Ramos (cell line): ENCODE data around the gene SLCO3A1.

Experiments used
- in situ Hi-C: fragments of 300-500 bp; cut with MboI; formaldehyde crosslinking; loops from one replicate; pipeline ENCODE4 v1.14.3; 2022; ENCODE audit warnings: low sequenced_read_pairs; ENCODE audit not compliant: unreplicated experiment

SLCO3A1 gene

DNA sequence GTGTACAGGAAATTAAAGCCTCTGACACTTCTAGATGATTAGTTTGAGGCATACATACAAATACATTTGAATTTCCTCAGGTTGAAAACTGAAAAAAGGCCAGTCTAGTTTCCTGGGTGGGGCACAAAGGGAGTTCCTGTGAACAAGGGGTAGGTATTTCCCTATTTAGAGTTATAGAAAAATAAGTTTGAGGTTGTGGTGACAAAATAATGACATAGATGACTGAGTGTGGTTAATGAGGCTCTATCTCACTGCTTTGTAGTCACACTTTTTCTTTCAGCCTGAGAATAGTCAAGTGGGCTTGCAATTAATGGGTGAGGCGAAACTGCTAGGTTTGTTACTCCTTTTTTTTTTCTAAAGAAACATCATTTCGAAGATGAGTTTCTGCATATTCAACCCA lies 4.3 kb downstream of the SLCO3A1 start:
- in situ Hi-C loops, result no loop called here

DNA sequence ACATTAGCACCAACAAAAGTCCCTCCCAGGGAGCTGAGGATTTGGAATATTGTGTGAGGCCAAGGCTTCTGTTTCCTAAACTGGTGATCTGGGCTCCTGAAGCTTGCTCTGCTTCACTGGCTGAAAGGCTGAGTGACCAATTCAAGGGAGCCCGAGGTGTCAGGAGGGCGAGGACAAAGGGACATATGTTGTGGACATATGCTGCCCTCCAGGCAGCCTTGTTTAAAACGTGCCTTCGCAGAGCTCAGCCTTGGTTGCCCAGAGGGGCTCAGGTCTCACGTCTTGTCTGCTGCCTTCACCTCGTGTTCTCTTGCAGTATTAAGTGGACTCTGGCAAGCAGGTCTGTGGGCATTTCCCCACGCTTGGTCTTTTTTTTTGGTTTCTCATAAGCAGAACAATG lies 7.0 kb downstream of the SLCO3A1 start:
- in situ Hi-C loops, result no loop called here

DNA sequence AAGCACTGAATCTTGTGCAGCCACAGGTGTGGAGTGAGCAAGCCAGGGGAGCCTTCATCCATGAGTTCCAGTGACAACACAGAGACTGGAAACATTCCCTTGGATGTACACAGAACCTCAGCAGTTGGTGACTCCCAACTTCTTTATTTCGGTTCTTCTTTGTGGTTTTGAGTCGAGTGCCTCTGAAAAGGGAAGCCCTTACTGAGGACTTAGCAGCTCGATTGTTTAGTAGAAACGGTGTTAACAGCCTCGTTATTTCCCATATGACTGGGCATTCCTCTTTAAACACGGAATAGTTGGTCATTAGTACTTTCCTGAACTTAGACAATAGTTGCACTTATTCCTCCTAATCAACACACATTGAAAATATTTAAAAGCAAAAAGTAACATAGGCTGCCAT lies 7.7 kb downstream of the SLCO3A1 start:
- in situ Hi-C loops, result no loop called here

DNA sequence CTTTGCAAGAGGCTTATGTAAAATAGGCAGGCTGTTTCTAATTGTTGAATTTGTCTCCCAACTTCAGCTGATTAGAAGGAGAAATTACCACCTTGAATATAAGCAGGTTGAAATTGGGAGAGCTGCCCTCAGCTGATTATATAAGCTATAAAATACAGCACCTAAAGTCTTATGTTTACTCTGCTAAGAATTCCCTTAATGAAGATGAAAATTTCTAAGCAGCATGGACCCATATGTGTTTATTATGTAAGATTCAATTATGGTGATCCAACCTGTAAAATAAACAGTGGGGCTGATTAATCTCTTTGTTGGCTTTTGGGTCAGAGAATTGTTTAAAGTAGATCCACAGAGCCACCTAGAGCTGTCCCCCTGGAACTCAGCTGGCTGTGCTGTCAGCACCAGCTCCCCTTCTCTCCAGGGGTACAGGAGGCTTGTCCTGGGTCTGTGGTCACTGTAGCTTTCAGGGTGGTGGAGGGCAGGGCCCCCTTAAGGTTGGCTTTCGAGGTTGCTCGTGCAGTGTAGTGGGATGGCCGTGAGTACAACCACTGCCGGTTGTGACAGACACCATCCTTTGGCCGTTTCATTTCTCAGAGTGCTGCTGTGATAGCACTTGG lies 9.5 kb downstream of the SLCO3A1 start:
- in situ Hi-C loops, result no loop called here

DNA sequence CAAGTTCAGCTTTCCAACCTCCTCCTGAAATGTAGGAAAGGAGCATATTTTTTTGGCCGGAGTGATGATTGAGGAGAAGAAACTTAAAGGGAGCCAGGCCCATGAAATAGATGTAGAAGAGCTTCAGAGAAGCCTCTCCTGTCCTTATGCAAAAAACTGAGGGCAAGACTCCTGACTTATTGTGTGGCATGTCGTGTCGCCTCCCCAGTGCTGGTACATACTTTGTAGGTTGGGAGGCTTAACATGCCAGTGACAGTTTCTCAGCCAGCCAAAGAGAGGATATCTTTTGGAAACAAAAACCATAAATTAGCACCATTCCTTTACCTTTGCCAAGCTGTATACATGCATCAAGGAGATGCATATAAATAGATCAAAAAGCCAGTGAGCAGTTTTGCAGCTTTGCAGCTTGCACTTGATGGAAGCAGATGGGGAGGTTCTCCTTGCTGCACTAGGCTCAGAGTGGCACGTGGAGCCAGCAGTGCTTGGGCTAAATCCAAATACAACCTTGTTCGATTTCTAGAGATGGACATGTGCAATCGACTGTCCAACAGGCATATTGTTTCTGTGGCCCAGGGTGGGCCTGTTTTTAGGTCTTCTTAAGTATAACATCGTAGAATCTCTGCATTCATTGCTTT lies 10.2 kb downstream of the SLCO3A1 start:
- in situ Hi-C loops, result no loop called here

DNA sequence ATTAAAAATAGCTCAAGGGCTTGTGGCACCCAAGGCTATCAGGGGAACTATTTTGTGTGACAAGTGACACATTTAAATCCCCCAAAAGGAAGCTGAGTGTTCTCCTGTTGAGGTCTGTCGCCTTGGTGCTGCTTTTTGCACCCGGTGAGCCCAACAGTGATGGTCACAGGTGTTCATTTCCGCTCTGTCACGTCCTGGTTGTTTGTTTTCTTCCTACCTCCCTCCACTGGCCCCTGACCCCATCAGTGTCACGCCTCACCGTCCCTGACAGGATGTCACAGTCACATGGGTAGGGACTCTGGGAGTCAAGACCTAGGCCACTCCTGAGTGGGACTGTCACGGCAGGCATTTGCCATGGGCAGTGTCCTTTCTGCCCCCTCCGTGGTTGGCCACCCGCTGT lies 11.2 kb downstream of the SLCO3A1 start:
- in situ Hi-C loops, result no loop called here

DNA sequence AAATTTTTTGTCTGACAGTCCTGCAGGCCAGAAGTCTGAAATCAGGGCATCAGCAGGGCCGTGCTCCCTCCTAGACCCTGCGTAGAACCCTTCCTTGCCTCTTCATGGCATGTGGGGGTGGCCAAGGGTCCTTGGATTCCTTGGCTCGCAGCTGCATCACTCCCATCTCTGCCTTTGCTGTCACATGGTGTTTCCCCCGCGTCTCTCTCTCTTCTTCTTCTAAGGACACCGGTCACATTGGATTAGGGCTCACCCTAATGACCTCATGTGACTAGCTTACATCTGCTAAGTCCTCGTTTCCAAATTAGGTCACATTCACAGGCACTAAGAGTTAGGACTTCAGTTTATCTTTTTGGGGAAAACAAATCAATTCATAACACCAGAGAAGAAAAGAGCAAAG lies 12.0 kb downstream of the SLCO3A1 start:
- in situ Hi-C loops, result no loop called here

DNA sequence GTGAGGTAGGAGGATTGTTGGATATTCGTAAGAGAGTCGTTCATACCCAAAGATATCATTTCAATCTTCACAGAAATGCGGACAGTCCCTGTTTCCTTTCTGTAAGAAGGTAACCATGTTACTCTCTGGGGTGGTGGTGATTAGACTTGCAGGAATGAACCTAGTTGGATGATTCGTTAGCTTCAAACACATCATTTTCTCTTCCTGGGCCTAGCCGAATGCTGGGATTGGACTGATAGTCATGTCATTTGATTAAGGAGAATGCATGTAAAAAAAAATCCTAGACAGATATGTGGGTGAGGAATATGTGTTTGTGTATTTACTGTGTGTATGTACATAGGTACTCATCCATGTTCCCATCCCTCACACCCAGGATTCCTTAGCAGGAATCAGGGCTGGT lies 12.4 kb downstream of the SLCO3A1 start:
- in situ Hi-C loops, result no loop called here

DNA sequence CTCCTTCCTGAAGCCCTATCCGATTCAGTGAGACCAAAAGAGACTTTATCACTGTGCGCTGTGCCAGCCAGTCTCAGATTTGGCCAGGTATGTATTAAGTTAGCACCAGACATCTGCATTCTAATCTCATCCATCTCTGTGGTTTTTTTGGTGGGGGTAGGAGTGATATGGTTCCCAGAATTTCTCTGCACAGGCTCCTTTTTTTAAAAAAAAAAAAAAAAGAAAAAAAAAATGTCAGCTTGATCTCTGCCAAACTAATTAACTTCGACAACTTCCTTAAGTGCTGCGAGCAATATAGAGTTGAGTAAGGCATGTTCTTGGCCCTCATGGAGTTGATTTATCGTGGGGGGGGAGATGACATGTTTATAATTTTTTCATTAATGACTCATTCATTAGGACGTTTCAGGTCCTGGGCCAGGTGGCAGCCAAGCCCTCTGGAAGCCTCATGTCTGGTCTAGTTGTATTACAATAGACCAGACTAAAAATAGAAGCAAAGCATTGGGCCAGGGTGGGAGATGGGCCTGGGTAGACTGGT lies 12.9 kb downstream of the SLCO3A1 start:
- in situ Hi-C loops, result no loop called here

DNA sequence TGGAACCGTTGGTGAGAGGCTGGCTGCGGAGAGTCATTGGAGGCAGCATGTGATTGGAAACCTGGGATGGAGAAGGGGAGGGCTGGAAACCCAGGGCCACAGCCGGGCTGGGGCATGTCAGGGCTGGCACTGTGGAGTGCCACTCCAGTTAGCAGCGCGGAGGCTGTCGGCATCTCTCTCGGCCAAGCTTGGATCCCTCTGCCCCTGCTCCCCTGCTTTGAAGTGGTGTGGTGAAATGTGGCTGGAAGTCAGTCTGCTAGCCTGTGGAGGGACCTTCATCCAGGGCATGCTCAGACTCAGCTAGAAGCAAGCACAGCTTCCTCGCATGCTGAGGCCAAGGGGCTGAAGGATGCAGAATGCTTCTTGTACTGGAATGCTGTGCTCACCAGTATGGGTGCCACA lies 13.5 kb downstream of the SLCO3A1 start:
- in situ Hi-C loops, result no loop called here

DNA sequence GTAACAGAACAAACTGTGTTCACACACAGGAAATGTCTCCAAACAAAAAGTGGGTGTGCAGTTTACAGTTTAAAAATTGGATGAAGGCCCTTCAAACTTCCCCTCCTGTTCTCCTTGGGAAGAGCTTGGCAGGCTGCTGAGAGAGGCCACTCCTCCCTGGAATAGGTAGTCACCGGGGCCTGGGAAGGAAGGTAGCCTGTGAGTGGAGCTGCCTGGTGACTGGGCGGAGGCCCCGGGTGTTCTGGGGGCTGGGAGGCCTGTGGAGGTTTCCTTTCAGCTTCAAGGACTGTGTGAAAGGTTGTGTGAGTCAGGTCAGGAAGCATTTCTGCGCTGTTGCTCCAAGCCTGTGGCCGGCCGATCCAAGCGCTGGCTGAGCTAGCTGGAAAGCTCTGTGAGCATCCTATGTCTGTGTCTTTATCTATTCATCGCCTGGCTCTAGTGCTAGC lies 14.1 kb downstream of the SLCO3A1 start:
- in situ Hi-C loops, result no loop called here

DNA sequence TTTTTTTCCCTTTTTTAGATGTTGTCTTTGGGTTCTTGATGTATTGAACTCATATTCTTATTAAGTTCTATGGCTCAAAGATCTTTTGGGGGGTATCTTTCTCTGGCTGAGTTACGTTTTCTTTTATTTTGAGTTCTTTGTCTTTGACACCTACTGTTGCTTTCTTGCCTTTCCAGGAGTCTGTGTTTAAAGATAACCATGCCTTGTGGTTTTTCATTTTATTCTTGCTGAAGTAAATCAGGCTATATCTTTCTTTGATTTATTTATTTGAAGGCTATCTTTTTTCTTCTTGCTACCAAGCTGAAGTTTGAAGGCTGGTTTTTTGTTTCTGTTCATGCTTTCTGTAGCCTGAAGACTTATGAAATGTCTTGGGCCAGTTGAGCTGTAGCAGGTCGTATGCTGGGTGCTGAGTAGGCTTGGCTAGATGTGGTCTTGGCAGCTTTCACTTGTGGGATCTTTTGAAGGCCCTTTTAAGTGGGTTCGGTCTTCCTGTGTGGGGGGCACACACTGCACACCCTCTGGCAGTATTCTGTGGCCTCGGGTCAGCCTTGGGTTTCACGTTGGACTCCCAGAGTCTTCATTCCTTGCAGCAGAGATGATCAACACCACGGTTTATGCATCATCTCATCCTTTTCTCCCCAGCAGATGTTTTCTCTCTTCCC lies 17.5 kb downstream of the SLCO3A1 start:
- in situ Hi-C loops, result no loop called here

DNA sequence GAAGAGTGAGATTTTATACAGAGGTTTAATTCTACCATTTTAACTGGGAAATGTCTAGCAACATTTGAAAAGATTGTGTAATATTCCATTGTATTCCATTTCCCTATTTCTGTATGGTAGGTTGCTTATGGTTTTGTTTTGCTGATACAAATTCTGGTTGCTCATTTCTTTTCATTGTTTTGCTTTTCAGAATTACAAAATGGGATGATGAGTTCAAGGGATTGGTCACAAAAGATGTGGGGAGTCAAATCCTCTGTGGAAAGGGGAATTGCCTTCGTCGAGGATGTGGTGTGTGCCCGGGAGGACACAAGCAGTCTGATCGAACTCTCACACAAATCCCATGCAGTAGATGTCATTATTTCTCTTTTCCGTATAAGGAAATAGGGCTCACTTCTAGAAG lies 18.3 kb downstream of the SLCO3A1 start:
- in situ Hi-C loops, result no loop called here

DNA sequence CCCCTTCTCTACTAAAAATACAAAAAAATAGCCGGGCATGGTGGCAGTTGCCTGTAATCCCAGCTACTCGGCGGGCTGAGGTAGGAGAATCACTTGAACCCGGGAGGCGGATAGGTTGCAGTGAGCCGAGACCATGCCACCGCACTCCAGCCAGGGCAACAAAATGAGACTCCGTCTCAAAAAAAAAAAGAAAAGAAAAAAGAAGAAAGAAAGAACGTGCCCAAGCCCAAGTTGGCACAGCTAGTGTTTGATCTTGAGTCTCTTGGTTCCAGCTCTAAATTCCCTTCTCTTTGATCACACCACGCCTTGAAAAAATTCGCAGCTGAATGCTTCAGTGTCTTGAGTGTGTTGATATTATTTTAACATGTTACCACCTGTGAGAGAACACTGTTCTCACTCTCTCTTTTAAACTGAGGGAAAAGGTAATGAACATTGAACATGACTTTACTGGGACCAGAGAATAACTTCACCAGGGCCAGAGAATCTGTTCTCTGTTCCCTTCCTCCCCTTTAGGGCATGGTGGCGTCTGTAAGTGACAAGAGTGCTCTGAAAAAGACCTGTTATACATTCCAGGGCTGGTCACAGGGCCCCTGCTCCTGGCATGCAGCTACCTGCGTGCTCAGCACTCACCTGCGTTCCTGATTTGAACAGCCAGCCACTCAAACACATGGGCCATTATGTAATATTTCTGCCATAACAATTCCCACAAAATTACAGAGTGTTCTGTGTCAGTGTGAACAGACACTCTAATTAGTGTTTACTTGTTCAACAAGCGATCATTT lies 19.0 kb downstream of the SLCO3A1 start:
- in situ Hi-C loops, result no loop called here

DNA sequence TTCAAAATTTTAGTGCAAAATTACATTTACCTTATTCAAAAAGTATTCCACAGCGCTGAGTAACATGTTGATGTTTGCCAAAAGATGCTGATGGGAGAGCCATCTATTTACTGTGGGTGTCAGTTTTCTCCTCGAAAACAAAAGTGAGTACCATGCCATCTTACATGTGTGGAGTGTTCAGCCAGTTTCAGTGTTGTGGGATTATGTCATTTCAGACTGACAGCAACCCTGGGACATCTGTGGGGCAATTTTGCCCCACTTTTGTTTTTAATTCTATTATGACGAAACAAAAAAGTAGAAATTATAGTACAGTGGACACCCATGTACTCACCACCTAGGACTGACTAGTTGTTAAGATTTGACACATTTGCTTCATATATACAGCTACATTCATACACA lies 19.6 kb downstream of the SLCO3A1 start:
- in situ Hi-C loops, result no loop called here

DNA sequence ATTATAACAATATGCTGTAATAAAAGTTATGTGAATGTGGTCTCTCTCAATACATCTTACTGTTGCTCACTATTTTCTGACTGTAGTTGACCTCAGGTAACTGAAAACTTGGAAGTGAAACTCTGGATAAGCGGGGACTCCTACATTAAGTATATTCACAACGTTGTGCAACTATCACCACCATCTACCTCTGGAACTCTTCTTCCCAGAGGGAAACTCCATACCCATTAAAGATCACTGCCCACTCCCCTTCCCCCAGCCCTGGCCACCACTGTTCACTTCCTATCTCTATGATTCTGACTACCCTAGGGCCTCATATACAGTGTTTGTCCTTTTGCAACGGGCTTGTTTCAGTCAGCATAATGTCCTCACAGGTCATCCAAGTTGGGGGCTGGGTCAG lies 20.7 kb downstream of the SLCO3A1 start:
- in situ Hi-C loops, result no loop called here

DNA sequence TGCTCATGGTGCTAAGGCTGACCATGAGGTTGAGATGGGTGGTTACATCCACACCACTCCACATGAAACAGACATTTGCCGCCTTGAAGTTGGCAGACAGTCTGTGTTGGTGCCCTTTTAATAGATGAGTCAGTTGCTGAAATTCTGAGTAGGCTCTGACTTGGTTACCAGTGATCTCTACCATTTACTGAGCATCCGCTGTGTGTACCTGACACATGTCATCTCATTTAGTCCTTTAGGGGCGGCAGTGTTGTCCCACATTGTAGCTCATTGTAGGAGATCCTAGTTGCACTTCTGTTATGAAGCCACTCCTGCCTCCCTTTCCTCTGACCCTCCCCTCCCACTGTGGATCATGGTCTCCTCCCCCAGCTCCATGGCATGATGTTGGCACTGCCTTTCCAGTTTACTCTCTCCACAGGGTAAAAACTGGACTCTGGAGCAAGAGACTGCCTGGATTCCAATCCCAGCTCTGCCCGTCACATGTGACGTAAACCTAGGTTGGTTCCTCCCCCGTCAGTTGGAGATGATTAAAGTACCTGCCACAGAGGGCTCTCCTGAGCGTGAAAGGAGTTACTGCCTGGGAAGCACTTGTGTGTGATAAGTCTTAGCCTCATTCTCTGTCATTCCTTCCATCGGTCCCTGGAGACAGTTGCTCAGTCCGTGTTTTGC lies 21.6 kb downstream of the SLCO3A1 start:
- in situ Hi-C loops, result no loop called here

DNA sequence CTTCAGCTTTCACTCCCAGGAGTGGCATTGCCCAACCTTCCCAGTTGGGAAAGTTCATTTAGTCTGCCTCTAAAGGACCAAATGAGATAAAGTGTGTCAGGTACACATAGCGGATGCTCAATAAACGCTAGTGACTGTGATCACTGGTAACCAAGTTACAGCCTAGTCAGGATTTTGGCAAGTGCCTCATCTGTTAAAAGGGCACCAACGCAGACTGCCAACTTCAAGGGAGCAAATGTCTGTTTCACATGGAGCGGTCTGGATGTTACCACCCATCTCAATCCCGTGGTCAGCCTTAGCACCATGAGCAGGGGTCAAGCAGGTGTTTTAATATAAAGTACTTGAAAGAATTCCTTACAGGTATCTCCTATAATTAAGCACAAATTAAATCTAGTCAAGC lies 22.7 kb downstream of the SLCO3A1 start:
- in situ Hi-C loops, result no loop called here

DNA sequence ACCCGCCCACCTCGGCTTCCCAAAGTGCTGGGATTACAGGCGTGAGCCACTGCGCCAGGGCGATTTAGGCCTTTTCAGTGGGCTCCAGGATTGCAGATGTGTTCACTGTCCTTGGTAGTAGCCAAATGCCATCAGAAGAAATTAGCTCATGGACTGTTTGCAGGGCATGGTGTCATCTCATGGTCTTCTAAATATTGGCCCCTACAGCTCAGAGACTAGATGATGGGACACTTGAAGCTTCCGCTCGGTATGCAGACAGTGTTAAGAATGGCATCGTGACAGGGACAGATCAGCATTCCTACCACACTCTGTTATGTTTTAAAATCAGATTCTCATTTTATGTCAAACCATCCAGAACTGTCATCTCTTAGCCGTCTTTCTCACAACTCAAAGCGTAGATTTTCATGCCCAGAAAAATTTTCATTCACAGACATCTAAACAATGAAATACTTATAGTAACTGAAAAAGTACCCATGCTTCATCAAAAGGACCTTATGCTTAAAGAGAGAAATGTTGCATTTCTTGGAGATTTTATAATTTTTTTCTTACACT lies 24.9 kb downstream of the SLCO3A1 start:
- in situ Hi-C loops, result no loop called here

DNA sequence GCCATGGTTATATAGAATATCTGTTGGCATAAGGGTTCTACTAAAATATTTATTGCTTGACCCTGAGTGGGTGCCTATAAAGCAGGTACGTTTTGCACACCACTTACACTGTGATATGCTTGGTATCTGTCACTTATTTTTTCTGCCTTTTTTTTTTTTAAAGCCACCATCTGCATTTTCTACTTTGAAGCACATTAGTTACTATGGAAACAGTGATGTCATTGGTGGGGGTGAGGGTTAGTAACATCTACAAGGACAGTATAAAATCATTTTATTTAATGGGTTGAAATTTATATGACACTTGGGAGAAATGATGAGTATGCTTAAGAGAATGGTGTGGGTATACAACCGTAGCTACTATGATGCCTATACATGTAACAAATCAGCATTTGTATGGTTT lies 25.6 kb downstream of the SLCO3A1 start:
- in situ Hi-C loops, result no loop called here
